NCI-H1930 (cell line): ENCODE results near the gene OR5T1.

Experiments used
- DNase-seq, 2 experiments: peaks; one replicate each; lab custom pipeline; 2025; lab: John Stamatoyannopoulos, UW

Gene OR5T1

DNA sequence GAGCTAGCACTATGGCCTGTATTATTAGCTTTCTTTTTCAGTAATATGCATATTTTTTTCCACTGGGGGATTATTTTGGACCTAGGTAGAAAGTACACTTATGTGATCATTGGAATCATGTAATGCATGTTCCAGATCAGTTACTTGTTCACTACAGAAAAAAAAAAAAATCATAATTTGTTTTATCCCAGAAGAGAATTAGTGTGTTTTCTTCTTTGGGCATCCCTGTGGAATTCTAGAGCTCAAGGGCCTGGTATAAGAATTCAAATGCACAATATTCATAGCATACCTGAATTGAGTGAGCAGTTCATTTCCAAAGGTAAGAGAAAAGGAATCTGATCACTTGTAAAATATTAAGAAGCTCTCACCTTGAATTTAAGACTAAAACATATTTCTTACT is at the start of gene OR5T1:
Gene OR5T1 (plus strand): TSS at position 301 of the 400 bp plus-strand sequence. CDS start 1,485 bp downstream, outside the sequence.
- DNase-seq, result no peak

DNA sequence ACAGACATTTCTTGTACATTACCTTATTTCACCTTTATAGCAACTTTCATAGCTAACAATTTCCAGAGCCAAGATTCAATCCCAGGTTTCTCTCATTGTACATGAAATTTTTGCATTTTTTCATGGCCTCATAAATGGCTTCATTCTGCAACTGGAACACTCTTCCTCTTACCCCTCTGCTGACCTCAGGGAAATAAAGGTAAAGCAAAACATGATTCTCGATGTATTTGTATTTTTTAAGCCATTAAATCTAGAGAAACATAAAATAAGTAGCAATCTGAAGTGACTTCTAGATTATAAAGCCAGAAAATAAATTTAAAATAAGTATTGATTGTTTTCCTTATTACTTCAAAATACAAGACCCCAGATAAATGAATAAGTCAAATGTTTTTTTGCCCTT is 39.8 kb upstream of the OR5T1 start, which contains the start of gene OR5T2:
Gene OR5T2 (minus strand): TSS at position 101 of the 400 bp plus-strand sequence. CDS start 1,193 bp downstream, outside the sequence.
- no peak for DNase-seq

DNA sequence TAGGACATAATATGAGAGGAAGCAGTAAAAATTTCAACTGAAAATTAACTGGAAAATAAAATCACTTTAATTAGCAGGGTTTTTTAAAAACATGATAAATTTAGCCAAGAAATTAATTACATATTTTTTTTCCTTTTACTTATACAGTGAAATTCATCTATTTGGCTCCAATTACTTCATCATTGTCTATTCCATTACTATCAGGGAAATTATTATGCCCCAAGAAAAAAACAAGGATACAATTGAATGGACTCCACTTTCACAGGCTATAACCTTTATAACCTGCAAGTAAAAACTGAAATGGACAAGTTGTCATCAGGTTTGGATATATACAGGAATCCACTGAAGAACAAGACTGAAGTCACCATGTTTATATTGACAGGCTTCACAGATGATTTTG is 22.0 kb upstream of the OR5T1 start, which contains the start of gene OR5T3:
Gene OR5T3 (plus strand): TSS at position 301 of the 400 bp plus-strand sequence. CDS start 0 bp downstream, at position 301.
- DNase-seq, result no peak

DNA sequence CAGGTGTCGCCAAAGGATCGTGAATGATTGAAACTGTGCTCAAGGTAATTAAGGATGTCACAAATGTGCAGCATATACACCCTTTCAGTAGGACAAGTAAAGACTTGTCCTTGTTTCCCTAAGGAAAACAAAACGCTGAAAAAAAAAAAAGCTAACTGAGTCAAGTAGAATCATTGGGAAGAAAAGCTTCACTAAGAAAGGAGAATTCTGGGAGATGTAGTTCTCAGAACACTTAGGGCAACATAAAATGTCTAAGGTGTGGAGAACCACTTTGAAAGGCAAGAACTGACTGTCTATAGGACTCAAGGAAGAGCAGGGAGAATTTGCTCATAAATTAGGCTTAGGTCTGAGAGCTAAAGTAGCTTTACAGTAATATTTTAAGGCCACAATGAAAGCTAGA is 2.9 kb upstream of the OR5T1 start:
- DNase-seq, result no peak

DNA sequence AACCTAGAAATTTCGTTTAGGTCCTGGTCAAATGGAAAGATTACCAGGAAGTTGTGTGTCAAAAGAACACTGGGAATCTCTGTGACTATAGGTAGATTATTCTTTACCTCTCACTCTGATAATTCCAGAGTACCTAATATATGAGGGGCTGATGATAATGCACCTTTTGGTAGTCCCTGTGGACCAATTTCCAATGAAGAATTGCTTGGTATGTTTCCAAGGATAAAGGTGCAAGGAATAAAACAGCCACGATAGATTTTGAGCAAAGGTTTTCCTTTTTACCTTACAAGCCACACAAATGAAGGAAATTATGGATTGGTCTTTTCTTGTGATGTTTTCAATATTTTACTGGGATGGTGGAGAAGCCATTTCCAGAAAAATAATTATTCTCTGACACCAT is 18.2 kb downstream of the OR5T1 start, which contains the start of gene OR8H1:
Gene OR8H1 (minus strand): TSS at position 101 of the 400 bp plus-strand sequence. CDS start 1,192 bp downstream, outside the sequence.
- no peak for DNase-seq

DNA sequence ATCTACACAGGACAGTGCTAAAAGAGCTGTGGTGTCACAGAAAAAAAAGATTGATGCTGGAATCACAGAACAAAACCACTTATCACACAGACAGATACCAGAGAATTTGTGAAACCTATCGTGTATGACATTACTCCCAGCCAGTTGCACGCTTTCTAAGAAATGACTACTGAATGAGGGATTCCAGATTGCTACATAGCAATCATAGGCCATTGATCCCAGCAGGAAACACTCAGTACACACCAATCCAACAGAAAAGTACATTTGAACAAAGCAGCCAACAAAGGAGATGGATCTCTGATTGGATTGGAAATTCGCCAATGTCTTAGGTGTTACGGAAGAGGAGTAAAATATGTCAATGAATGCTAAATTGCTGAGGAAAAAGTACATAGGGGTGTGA is 22.9 kb downstream of the OR5T1 start:
- DNase-seq, result no peak

DNA sequence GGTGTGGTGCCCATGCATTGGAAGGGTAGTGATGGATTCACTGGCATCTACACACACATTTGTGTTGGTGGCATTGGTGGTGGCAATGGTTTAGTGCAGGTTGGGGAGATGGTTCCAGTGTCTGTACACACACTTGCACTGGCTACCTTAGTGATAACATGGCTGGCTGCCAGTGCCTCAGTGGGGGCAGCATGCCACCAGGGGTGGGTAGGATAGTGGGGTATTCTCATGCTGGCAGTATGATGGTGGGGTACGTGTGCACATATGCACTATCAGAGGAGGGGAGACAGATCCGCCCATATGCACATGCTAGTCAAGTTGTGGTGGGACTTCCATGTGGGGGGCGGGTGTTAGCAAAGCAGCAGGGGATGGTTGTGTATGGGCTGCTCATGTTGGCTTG is 33.9 kb downstream of the OR5T1 start:
- no peak for DNase-seq

DNA sequence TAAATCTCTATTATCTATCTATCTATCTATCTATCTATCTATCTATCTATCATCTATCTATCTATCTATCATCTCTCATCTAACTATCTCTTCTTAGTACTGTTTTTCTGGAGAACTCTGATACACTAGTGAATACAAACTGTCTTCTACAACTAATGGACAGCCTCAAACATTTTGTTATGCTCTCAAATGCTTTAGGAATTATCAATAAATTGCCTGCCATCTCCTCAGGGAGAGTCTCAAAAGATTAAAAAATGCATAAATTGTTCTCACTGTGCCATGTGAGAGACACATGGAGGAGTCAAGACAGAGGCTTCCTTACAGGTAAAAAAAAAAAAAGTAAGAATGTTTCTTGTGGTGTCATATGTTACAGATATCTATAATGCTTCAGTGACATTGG is 40.9 kb downstream of the OR5T1 start, which contains the start of gene OR8K3:
Gene OR8K3 (plus strand): TSS at position 301 of the 400 bp plus-strand sequence. CDS start 3,163 bp downstream, outside the sequence.
- DNase-seq, result no peak
